ENCODE data around the gene ABCA6. TPM values are rescaled to one million over a fixed set of nuclear protein-coding genes. Genes with fewer than 3 reads are reported as not detected.

ABCA6 gene
- total and polyA plus RNA-seq, 2 of the 13 experiments (the other 11 are each of a cell fraction or from before 2014, with no cell fraction given) = 0.05 to 0.11 TPM

DNA sequence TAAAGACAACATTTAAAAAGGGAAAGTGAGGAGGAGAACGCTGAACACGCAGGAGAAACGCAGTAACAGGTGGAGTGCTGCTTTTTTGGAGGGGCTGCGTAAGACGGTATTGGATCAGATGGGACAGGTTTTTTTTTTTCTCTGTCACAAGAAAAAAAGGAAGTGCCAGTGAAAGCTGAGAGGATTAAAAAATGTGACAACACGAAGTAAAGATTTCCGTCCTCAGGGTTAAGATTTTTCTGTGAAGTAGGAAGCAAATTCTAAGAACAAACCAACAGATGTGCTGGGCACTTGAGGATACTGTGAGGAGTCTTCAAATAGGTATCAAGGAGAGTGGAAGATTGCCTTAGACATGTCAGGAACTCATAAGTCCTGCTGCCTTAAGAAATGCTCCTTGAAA is 75.2 kb downstream of the ABCA6 start (continued):
- no peak for TF ChIP-seq MLXIP (CRISPR knock-in tag; IDR thresholded peaks at IDR 0.05; ENCODE audit: borderline replicate concordance)
- no peak for TF ChIP-seq TRIM22 (IDR thresholded peaks at IDR 0.05)
- no peak for TF ChIP-seq TBP (CRISPR knock-in tag; IDR thresholded peaks at IDR 0.05)
- TF ChIP-seq, protein P1, sequence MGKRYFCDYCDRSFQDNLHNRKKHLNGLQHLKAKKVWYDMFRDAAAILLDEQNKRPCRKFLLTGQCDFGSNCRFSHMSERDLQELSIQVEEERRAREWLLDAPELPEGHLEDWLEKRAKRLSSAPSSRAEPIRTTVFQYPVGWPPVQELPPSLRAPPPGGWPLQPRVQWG (CRISPR knock-in tag; IDR thresholded peaks at IDR 0.05; ENCODE audit: borderline replicate concordance, low read depth) = no peak
- no peak for TF ChIP-seq CENPT (CRISPR knock-in tag; IDR thresholded peaks at IDR 0.05; ENCODE audit: low read depth)

DNA sequence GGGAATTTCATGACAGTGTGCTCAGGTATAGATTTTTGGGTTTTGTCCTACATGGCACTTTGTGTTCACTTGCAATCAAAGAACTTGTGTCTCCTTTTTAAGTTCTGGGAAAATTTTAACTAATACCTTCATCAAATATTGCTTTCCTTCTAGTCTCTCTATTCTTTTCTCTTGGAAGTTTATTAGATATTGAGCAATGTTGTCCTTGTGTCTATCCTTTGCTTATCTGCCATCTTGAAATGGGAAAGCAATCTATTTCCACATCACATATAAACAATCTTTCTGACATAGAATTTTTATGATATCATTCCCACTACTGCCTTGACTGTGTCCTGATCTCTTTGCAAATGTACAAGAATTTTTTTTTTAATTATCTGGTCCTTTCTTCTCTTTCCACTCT is 76.6 kb downstream of the ABCA6 start:
- CTCF ChIA-PET (ENCODE audit: low intra/inter-chr PET ratio, low total read pairs) = no interaction called here

More for the DNA sequence above, 76.6 kb downstream of the ABCA6 start:
- DNase-seq (ENCODE audit: low spot score) (no peak), ATAC-seq (no peak), FAIRE-seq (no peak)
- in situ Hi-C loops (cut with HindIII; ENCODE audit: extremely low pct_ligation_motif_present, low pct_unique_long_range_greater_than_20kb) (loop anchor here (25.0 kb wide), 1 partner anchor 278 kb away; no protein-coding TSS in a partner anchor), intact Hi-C loops (cut with micrococcal nuclease; ENCODE audit: unreplicated experiment) (no loop called here)
- TF ChIP-seq ZMYM4 (CRISPR knock-in tag; IDR thresholded peaks at IDR 0.05) = no peak
- no peak for TF ChIP-seq ZNF550 (CRISPR knock-in tag; IDR thresholded peaks at IDR 0.05; ENCODE audit: borderline replicate concordance)
- no peak for TF ChIP-seq ZNF10 (CRISPR knock-in tag; IDR thresholded peaks at IDR 0.05; ENCODE audit: borderline replicate concordance, low read depth)
- no peak for TF ChIP-seq MIXL1 (CRISPR knock-in tag; IDR thresholded peaks at IDR 0.05)
- no peak for TF ChIP-seq ZBTB49 (CRISPR knock-in tag; IDR thresholded peaks at IDR 0.05; ENCODE audit: borderline replicate concordance)
- TF ChIP-seq, protein P2, sequence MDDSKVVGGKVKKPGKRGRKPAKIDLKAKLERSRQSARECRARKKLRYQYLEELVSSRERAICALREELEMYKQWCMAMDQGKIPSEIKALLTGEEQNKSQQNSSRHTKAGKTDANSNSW (CRISPR knock-in tag; IDR thresholded peaks at IDR 0.05; ENCODE audit: borderline replicate concordance) = no peak
- no peak overlapping the region for H3K27ac ChIP-seq (ENCODE audit: extremely low read length, insufficient read depth, low read length)
- no peaks in the 10 kb centered on the region for H3K79me2 ChIP-seq (ENCODE audit: insufficient read depth, low read length)
- no peaks in the 10 kb centered on the region for H3K36me3 ChIP-seq (replicated peaks in 1 of 2; ENCODE audit: control insufficient read depth in 1 of 2, insufficient read depth in 2 of 2, low read length in 2 of 2)
- H3K4me1 ChIP-seq (ENCODE audit: insufficient read depth, low read length) = peaks cover 33% of the 10 kb centered on the region
- POLR2A ChIA-PET = no interaction called here
- H3K4me3 ChIP-seq (replicated peaks in 1 of 3; ENCODE audit: insufficient read depth in 1 of 3, low read depth in 2 of 3, low read length in 3 of 3) = no peak overlapping the region
- no peaks in the 10 kb centered on the region for H4K20me1 ChIP-seq (ENCODE audit: insufficient read depth, low read length)
- no TSS peak for BruUV-seq (replicated peaks)
- H2AFZ ChIP-seq (ENCODE audit: low read length) = no peak overlapping the region
- no peaks in the 10 kb centered on the region for H3K27me3 ChIP-seq (ENCODE audit: control insufficient read depth in 1 of 2, insufficient read depth in 2 of 2, low read length in 2 of 2)
- no peaks in the 10 kb centered on the region for H3K9me3 ChIP-seq (ENCODE audit: low read length)
- H3K4me2 ChIP-seq (ENCODE audit: low read depth, low read length) = no peak overlapping the region
- no peak overlapping the region for H3K9ac ChIP-seq (ENCODE audit: insufficient read depth, low read depth, low read length)

Data from HepG2 (cell line).